ENCODE measurements around the gene PHF1. TPM values are rescaled to one million over a fixed set of nuclear protein-coding genes. Genes with fewer than 3 reads are reported as not detected.
A peak's percentile ranks its signal among the peaks of the same experiment; 100 is the strongest.

PHF1 gene
- polyA plus RNA-seq, 5 donors: 53.1 to 88.9 (median 82.8) TPM

GRCh38 chr6:33453393-33454008, 42.7 kb downstream of the PHF1 start:
- DNase-seq: no peak

GRCh38 chr6:33454009-33454946, 43.5 kb downstream of the PHF1 start, which contains the start of gene ZBTB9:
TSS of gene ZBTB9 (plus strand) at chr6:33454576. CDS start at chr6:33455101, 525 bp downstream.
- peak; percentile 94 to 95 for DNase-seq

GRCh38 chr6:33455051-33455450, 44.2 kb downstream of the PHF1 start:
- DNase-seq: no peak

- DNase-seq: no peak
These were observed 45.3 kb downstream of the PHF1 start for GRCh38 chr6:33456156-33456555.

- DNase-seq: no peak
These were observed 47.9 kb downstream of the PHF1 start for GRCh38 chr6:33458676-33459075.

- DNase-seq: no peak
These were observed 48.4 kb downstream of the PHF1 start for GRCh38 chr6:33459226-33459625.

Other genes starting within 250 kb of the PHF1 start
- gene COL11A2, start 218.5 kb upstream of the PHF1 start, polyA plus RNA-seq (ENCODE audit: insufficient read depth in 1 of 5, insufficient read length in 5 of 5, low replicate concordance in 1 of 5): 10 to 100 TPM in 1 of 5 donors, 1 to 10 TPM in 4; 3.0 to 10.8 (median 3.8) TPM
- gene RXRB, start 210.3 kb upstream of the PHF1 start, polyA plus RNA-seq (ENCODE audit: insufficient read depth in 1 of 5, insufficient read length in 5 of 5, low replicate concordance in 1 of 5): 10 to 100 TPM; 56.7 to 69.7 (median 61.7) TPM
- gene SLC39A7, start 210.1 kb upstream of the PHF1 start, polyA plus RNA-seq (ENCODE audit: insufficient read depth in 1 of 5, insufficient read length in 5 of 5, low replicate concordance in 1 of 5): 100 to 1,000 TPM in 1 of 5 donors, 10 to 100 TPM in 4; 73.8 to 100 (median 90.1) TPM
- gene HSD17B8, start 206.4 kb upstream of the PHF1 start, polyA plus RNA-seq (ENCODE audit: insufficient read depth in 1 of 5, insufficient read length in 5 of 5, low replicate concordance in 1 of 5): 10 to 100 TPM; 20.8 to 26.5 (median 21.7) TPM
- 10 to 100 TPM; 46.9 to 70.0 (median 54.0) TPM for gene RING1, start 202.5 kb upstream of the PHF1 start, polyA plus RNA-seq (ENCODE audit: insufficient read depth in 1 of 5, insufficient read length in 5 of 5, low replicate concordance in 1 of 5)
- 10 to 100 TPM; 74.4 to 88.8 (median 81.1) TPM for gene VPS52, start 139.1 kb upstream of the PHF1 start, polyA plus RNA-seq (ENCODE audit: insufficient read depth in 1 of 5, insufficient read length in 5 of 5, low replicate concordance in 1 of 5)
- gene RPS18, start 138.9 kb upstream of the PHF1 start, polyA plus RNA-seq (ENCODE audit: insufficient read depth in 1 of 5, insufficient read length in 5 of 5, low replicate concordance in 1 of 5): 1,000 to 10,000 TPM; 3,696 to 4,775 (median 3,821) TPM
- gene B3GALT4, start 133.9 kb upstream of the PHF1 start, polyA plus RNA-seq (ENCODE audit: insufficient read depth in 1 of 5, insufficient read length in 5 of 5, low replicate concordance in 1 of 5): 1 to 10 TPM; 3.3 to 4.8 (median 3.8) TPM
- gene WDR46, start 121.8 kb upstream of the PHF1 start, polyA plus RNA-seq (ENCODE audit: insufficient read depth in 1 of 5, insufficient read length in 5 of 5, low replicate concordance in 1 of 5): 10 to 100 TPM; 50.7 to 80.1 (median 56.4) TPM
- 10 to 100 TPM; 47.1 to 61.3 (median 50.3) TPM for gene PFDN6, start 121.4 kb upstream of the PHF1 start, polyA plus RNA-seq (ENCODE audit: insufficient read depth in 1 of 5, insufficient read length in 5 of 5, low replicate concordance in 1 of 5)
- gene RGL2, start 112.1 kb upstream of the PHF1 start, polyA plus RNA-seq (ENCODE audit: insufficient read depth in 1 of 5, insufficient read length in 5 of 5, low replicate concordance in 1 of 5): 100 to 1,000 TPM; 123 to 169 (median 149) TPM
- 10 to 100 TPM; 34.2 to 59.4 (median 43.6) TPM for gene TAPBP, start 96.9 kb upstream of the PHF1 start, polyA plus RNA-seq (ENCODE audit: insufficient read depth in 1 of 5, insufficient read length in 5 of 5, low replicate concordance in 1 of 5)
- gene ZBTB22, start 93.3 kb upstream of the PHF1 start, polyA plus RNA-seq (ENCODE audit: insufficient read depth in 1 of 5, insufficient read length in 5 of 5, low replicate concordance in 1 of 5): 10 to 100 TPM; 22.3 to 28.0 (median 24.5) TPM
- 10 to 100 TPM; 45.1 to 57.5 (median 50.3) TPM for gene DAXX, start 88.1 kb upstream of the PHF1 start, polyA plus RNA-seq (ENCODE audit: insufficient read depth in 1 of 5, insufficient read length in 5 of 5, low replicate concordance in 1 of 5)
- gene KIFC1, start 19.2 kb upstream of the PHF1 start, polyA plus RNA-seq (ENCODE audit: insufficient read depth in 1 of 5, insufficient read length in 5 of 5, low replicate concordance in 1 of 5): 10 to 100 TPM; 28.6 to 72.8 (median 47.1) TPM
- gene CUTA, start 7.1 kb downstream of the PHF1 start, polyA plus RNA-seq (ENCODE audit: insufficient read depth in 1 of 5, insufficient read length in 5 of 5, low replicate concordance in 1 of 5): 100 to 1,000 TPM; 153 to 208 (median 171) TPM
- gene SYNGAP1, start 9.1 kb downstream of the PHF1 start, polyA plus RNA-seq (ENCODE audit: insufficient read depth in 1 of 5, insufficient read length in 5 of 5, low replicate concordance in 1 of 5): 10 to 100 TPM; 35.2 to 47.4 (median 44.8) TPM
- 10 to 100 TPM; 10.1 to 13.2 (median 10.6) TPM for gene ZBTB9, start 43.6 kb downstream of the PHF1 start, polyA plus RNA-seq (ENCODE audit: insufficient read depth in 1 of 5, insufficient read length in 5 of 5, low replicate concordance in 1 of 5)
- 10 to 100 TPM; 13.6 to 20.3 (median 16.8) TPM for gene BAK1, start 169.3 kb downstream of the PHF1 start, polyA plus RNA-seq (ENCODE audit: insufficient read depth in 1 of 5, insufficient read length in 5 of 5, low replicate concordance in 1 of 5)
- 10 to 100 TPM; 56.2 to 87.2 (median 77.9) TPM for gene ITPR3, start 210.3 kb downstream of the PHF1 start, polyA plus RNA-seq (ENCODE audit: insufficient read depth in 1 of 5, insufficient read length in 5 of 5, low replicate concordance in 1 of 5)

All from right lung (tissue), 5 donors.